ENCODE data around the gene GUCA2B.

GUCA2B gene

DNA sequence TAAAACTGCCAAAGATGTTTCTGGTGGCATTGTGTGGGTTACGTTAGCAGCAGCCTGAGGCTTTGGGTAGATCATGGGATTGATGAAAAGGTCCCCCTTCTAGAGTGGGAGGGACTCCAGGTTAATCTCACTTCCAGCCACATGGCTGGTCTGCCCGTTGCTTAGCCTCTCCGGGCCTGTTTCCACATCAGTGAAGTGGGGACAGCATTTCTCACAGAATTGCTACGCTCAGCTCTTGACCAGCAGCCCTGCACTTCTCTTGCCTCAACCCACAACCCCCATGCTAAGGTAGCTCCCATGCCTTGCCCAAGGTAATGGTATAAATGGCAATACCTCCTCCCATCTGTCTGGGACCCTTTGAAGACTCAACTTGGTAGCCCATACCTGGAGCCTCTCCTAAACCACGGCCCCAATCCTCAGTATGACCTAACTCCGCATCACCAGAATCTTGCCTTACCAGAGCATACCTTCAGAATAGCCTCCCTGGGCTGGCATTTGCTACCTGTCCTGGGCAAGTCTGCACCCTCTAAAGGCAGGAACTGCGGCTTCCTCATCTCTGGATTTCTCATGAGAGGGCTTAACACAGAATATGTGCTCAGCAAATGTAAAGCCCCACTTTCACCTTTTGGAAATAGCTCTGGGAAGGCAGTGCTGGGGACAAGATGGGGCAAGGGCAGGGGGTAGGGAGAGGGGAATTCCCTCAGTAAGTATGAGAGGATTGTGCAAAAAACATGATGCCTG lies 22.3 kb downstream of the GUCA2B start:
- in situ Hi-C loops (cut with HindIII; ENCODE audit: low pct_ligation_motif_present, low sequenced_read_pairs): no loop called here
- Histone ChIP-seq H3K4me3 (ENCODE audit: low read depth, low read length) (no peak overlapping the region), H3K36me3 (replicated peaks) (no peaks in the 10 kb centered on the region), H3K27me3 (replicated peaks) (no peaks in the 10 kb centered on the region), H3K27ac (no peak overlapping the region)
- TF ChIP-seq, protein P1, sequence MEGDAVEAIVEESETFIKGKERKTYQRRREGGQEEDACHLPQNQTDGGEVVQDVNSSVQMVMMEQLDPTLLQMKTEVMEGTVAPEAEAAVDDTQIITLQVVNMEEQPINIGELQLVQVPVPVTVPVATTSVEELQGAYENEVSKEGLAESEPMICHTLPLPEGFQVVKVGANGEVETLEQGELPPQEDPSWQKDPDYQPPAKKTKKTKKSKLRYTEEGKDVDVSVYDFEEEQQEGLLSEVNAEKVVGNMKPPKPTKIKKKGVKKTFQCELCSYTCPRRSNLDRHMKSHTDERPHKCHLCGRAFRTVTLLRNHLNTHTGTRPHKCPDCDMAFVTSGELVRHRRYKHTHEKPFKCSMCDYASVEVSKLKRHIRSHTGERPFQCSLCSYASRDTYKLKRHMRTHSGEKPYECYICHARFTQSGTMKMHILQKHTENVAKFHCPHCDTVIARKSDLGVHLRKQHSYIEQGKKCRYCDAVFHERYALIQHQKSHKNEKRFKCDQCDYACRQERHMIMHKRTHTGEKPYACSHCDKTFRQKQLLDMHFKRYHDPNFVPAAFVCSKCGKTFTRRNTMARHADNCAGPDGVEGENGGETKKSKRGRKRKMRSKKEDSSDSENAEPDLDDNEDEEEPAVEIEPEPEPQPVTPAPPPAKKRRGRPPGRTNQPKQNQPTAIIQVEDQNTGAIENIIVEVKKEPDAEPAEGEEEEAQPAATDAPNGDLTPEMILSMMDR (IDR thresholded peaks at IDR 0.05; ENCODE audit: low read depth, low read length, missing control alignments): no peak
- no peak for DNase-seq

DNA sequence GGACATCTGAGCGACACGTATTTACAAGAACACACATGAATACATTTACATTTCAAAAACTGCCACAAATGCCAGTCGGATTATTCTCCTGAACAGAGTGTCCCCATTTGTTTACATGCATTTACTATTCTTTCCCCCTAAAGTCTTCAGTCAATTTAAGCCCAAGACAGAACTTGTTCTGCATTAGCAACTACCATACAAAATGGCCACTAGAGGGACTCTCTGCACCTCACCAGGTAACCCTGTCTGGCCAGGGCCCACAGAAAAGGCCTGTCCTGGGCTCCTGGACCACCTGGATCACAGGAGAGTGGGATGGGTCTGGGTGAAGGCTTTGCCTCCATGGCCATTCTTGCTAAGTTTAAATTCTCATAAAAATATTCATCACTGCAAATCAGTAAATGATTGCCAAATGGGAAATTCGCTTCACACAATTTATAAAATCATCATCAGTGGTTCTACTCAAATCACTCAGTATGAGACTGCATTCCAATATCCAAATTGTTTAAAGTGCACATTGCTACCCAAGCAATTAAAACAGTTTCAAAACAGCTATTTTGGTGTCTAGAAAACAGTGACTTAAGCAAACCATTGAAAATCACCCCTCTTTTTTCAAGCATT lies 23.8 kb downstream of the GUCA2B start:
- TF ChIP-seq, protein P1 (IDR thresholded peaks at IDR 0.05; ENCODE audit: low read depth, low read length, missing control alignments): peak; percentile 87
- Histone ChIP-seq H3K36me3 (replicated peaks) (peaks cover 2% of the 10 kb centered on the region), H3K27ac (no peak overlapping the region), H3K27me3 (replicated peaks) (no peaks in the 10 kb centered on the region), H3K4me3 (ENCODE audit: low read depth, low read length) (no peak overlapping the region)
- in situ Hi-C loops (cut with HindIII; ENCODE audit: low pct_ligation_motif_present, low sequenced_read_pairs): no loop called here
- DNase-seq: peak; percentile 29

DNA sequence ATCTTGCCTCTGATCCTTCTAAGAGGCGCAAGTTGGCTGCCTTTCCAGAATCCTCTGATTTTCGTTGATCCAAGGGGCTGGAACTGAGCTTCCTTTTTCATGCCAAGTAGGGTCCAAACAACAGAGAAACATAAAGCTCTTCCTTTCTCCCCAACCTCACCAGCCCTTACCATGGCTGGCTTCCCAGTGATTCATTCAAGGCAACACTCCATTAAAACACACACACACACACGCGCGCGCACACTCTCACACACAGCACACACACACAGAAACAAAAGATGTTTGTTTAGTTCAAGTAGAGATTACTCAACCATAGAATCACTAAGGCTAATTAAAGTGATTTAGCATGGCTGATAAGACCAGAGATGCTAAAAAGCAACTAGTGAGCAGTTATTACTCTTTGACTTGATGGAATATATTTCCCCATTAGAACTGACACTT lies 24.4 kb downstream of the GUCA2B start:
- TF ChIP-seq, protein P1 (IDR thresholded peaks at IDR 0.05; ENCODE audit: low read depth, low read length, missing control alignments): no peak
- H3K27me3 ChIP-seq (replicated peaks): no peaks in the 10 kb centered on the region
- peak; percentile 76 for DNase-seq
- H3K36me3 ChIP-seq (replicated peaks): peaks cover 2% of the 10 kb centered on the region
- no peak overlapping the region for H3K4me3 ChIP-seq (ENCODE audit: low read depth, low read length)
- in situ Hi-C loops (cut with HindIII; ENCODE audit: low pct_ligation_motif_present, low sequenced_read_pairs): no loop called here
- peak overlapping the region; percentile 35 for H3K27ac ChIP-seq

DNA sequence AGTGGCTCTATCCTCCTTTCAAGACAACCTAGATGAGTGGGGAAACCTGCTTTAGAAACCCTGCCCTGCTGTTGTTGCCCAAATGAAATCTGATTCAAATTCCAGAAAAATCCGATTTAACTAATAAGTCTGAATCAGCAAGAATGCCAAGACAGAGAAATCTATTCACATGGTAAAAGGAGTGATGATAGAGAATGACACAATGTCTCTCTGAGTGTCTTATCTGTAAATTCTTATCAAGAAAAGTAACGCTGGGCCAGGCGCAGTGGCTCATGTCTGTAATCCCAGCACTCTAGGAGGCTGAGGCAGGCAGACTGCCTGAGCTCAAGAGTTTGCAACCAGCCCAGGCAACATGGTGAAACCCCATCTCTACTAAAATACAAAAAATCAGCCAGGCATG lies 25.0 kb downstream of the GUCA2B start:
- peak; percentile 72 for DNase-seq
- TF ChIP-seq, protein P1 (IDR thresholded peaks at IDR 0.05; ENCODE audit: low read depth, low read length, missing control alignments): no peak
- no peak overlapping the region for H3K4me3 ChIP-seq (ENCODE audit: low read depth, low read length)
- H3K27me3 ChIP-seq (replicated peaks): no peaks in the 10 kb centered on the region
- in situ Hi-C loops (cut with HindIII; ENCODE audit: low pct_ligation_motif_present, low sequenced_read_pairs): no loop called here
- H3K36me3 ChIP-seq (replicated peaks): peaks cover 2% of the 10 kb centered on the region
- H3K27ac ChIP-seq: peak overlapping the region; percentile 35

DNA sequence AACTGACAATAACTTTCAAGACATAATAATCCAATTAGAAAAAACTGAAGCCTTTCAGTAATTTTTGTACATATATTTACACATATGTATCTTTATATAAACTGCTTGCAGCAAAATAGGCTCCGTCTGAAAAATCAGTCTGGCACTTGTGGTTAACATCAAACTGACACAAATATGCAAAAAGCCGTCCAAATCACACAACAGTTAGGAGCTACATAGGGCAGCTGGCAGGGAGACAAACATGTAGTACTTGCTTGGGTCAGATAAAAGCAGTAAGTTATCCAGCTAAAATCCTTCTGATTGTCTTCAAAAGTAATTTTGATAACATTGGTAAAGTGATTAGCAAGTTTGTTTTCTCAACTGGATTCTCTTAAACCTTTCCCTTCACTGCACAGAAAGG lies 26.1 kb downstream of the GUCA2B start:
- in situ Hi-C loops (cut with HindIII; ENCODE audit: low pct_ligation_motif_present, low sequenced_read_pairs): no loop called here
- TF ChIP-seq, protein P1 (IDR thresholded peaks at IDR 0.05; ENCODE audit: low read depth, low read length, missing control alignments): no peak
- H3K27ac ChIP-seq: peak overlapping the region; percentile 9
- peaks cover 2% of the 10 kb centered on the region for H3K36me3 ChIP-seq (replicated peaks)
- H3K27me3 ChIP-seq (replicated peaks): no peaks in the 10 kb centered on the region
- DNase-seq: peak; percentile 71
- no peak overlapping the region for H3K4me3 ChIP-seq (ENCODE audit: low read depth, low read length)

Measured in brain microvascular endothelial cell (primary cell).